Immature natural killer cell (primary cell): ENCODE results near the gene EDRF1. TPM values are rescaled to one million over a fixed set of nuclear protein-coding genes. Genes with fewer than 3 reads are reported as not detected.

Source experiments
- DNase-seq, 3 donors: peaks; one replicate each; pipeline ENCODE4 v3.0.0; 2022; ENCODE audit warnings: mixed read lengths in 1 of 3
- H3K27ac Mint-ChIP-seq, 6 donors: one replicate each; pipeline ENCODE4 v1.8.0; 2020; ENCODE audit warnings: mixed read lengths in 6 of 6, mild to moderate bottlenecking in 5 of 6, inconsistent platforms in 4 of 6, moderate library complexity in 3 of 6
- H3K27me3 Mint-ChIP-seq, 3 donors: one replicate each; pipeline ENCODE4 v1.8.0; 2020 to 2021; ENCODE audit warnings: low read depth in 3 of 3, mild to moderate bottlenecking in 3 of 3, mixed read lengths in 3 of 3, moderate library complexity in 3 of 3, inconsistent platforms in 1 of 3
- H3K36me3 Mint-ChIP-seq, 3 donors: one replicate each; pipeline ENCODE4 v1.8.0; 2020; ENCODE audit warnings: mixed read lengths in 3 of 3, inconsistent platforms in 2 of 3, mild to moderate bottlenecking in 2 of 3
- H3K4me1 Mint-ChIP-seq, 2 donors: one replicate each; pipeline ENCODE4 v1.8.0; 2020; ENCODE audit warnings: inconsistent platforms in 2 of 2, mild to moderate bottlenecking in 2 of 2, mixed read lengths in 2 of 2, moderate library complexity in 1 of 2
- H3K4me3 Mint-ChIP-seq, 5 donors: one replicate each; pipeline ENCODE4 v1.8.0; 2020; ENCODE audit warnings: mild to moderate bottlenecking in 5 of 5, mixed read lengths in 5 of 5, inconsistent platforms in 3 of 5, moderate library complexity in 3 of 5
- H3K9me3 Mint-ChIP-seq, 6 donors: one replicate each; pipeline ENCODE4 v1.8.0; 2020; ENCODE audit warnings: mild to moderate bottlenecking in 6 of 6, mixed read lengths in 6 of 6, inconsistent platforms in 4 of 6, moderate library complexity in 3 of 6
- polyA plus RNA-seq, 3 donors: library from polyadenylated mRNA; unstranded; fragments of 300-500 nt; fragmentation: Illumina TruSeq; gene quantifications; one replicate each; pipeline ENCODE4 v1.2.3, GENCODE V29; 2021

EDRF1 gene
- polyA plus RNA-seq, 3 donors from 2014 or later = 5.6 to 12.5 (median 8.6) TPM

- Mint-ChIP-seq H3K27me3 (peaks cover 0 to 1% (median 1%) of the 10 kb centered on the region in 3 donors), H3K4me3 (no peak overlapping the region), H3K4me1 (no peaks in the 10 kb centered on the region), H3K27ac (no peak overlapping the region), H3K36me3 (peaks cover 0 to 3% (median 0%) of the 10 kb centered on the region in 3 donors), H3K9me3 (peaks cover 0 to 1% (median 0%) of the 10 kb centered on the region in 6 donors)
- no peak for DNase-seq
Observed at GRCh38 chr10:125778556-125778955, 59.0 kb downstream of the EDRF1 start.

GRCh38 chr10:125779403-125780327 lies 60.2 kb downstream of the EDRF1 start:
- H3K4me3 Mint-ChIP-seq = no peak overlapping the region
- peaks cover 0 to 1% (median 1%) of the 10 kb centered on the region in 3 donors for H3K27me3 Mint-ChIP-seq
- peak overlapping the region in 1 of 6 donors; percentile 13 for H3K27ac Mint-ChIP-seq
- H3K9me3 Mint-ChIP-seq = no peaks in the 10 kb centered on the region
- no peak for DNase-seq
- peaks cover 0 to 6% (median 0%) of the 10 kb centered on the region in 3 donors for H3K36me3 Mint-ChIP-seq
- H3K4me1 Mint-ChIP-seq = no peaks in the 10 kb centered on the region

GRCh38 chr10:125781374-125781773 lies 61.9 kb downstream of the EDRF1 start:
- Mint-ChIP-seq H3K9me3 (no peaks in the 10 kb centered on the region), H3K4me1 (no peaks in the 10 kb centered on the region), H3K4me3 (no peak overlapping the region), H3K36me3 (peaks cover 5 to 13% (median 6%) of the 10 kb centered on the region in 3 donors), H3K27me3 (peaks cover 0 to 1% (median 1%) of the 10 kb centered on the region in 3 donors), H3K27ac (no peak overlapping the region)
- no peak for DNase-seq

GRCh38 chr10:125782054-125782453 lies 62.5 kb downstream of the EDRF1 start:
- Mint-ChIP-seq H3K9me3 (no peaks in the 10 kb centered on the region), H3K27ac (no peak overlapping the region), H3K27me3 (peaks cover 0 to 1% (median 1%) of the 10 kb centered on the region in 3 donors), H3K4me3 (no peak overlapping the region), H3K4me1 (no peaks in the 10 kb centered on the region), H3K36me3 (peaks cover 5 to 13% (median 6%) of the 10 kb centered on the region in 3 donors)
- DNase-seq = no peak

- Mint-ChIP-seq H3K4me3 (no peak overlapping the region), H3K27me3 (peaks cover 0 to 1% (median 1%) of the 10 kb centered on the region in 3 donors), H3K4me1 (peaks cover 4 to 5% of the 10 kb centered on the region in 2 donors), H3K9me3 (no peaks in the 10 kb centered on the region), H3K36me3 (peaks cover 5 to 13% (median 10%) of the 10 kb centered on the region in 3 donors), H3K27ac (no peak overlapping the region)
- DNase-seq = no peak
Observed at GRCh38 chr10:125782616-125783015, 63.1 kb downstream of the EDRF1 start.

- DNase-seq = no peak
- Mint-ChIP-seq H3K27me3 (no peaks in the 10 kb centered on the region), H3K27ac (no peak overlapping the region), H3K4me3 (no peak overlapping the region), H3K36me3 (peaks cover 5 to 17% (median 13%) of the 10 kb centered on the region in 3 donors), H3K4me1 (peaks cover 11 to 13% of the 10 kb centered on the region in 2 donors), H3K9me3 (no peaks in the 10 kb centered on the region)
Observed at GRCh38 chr10:125783408-125783807, 63.9 kb downstream of the EDRF1 start.

GRCh38 chr10:125783957-125784356 lies 64.4 kb downstream of the EDRF1 start:
- no peak for DNase-seq
- Mint-ChIP-seq H3K4me1 (peaks cover 16 to 18% of the 10 kb centered on the region in 2 donors), H3K36me3 (peaks cover 5 to 18% (median 13%) of the 10 kb centered on the region in 3 donors), H3K27ac (peak overlapping the region in 2 of 6 donors; percentile 23 to 83), H3K9me3 (no peaks in the 10 kb centered on the region), H3K4me3 (no peak overlapping the region), H3K27me3 (no peaks in the 10 kb centered on the region)

GRCh38 chr10:125785791-125786190 lies 66.3 kb downstream of the EDRF1 start:
- H3K27me3 Mint-ChIP-seq = no peaks in the 10 kb centered on the region
- no peak overlapping the region for H3K4me3 Mint-ChIP-seq
- H3K9me3 Mint-ChIP-seq = no peaks in the 10 kb centered on the region
- H3K27ac Mint-ChIP-seq = no peak overlapping the region
- DNase-seq = no peak
- peaks cover 5 to 20% (median 17%) of the 10 kb centered on the region in 3 donors for H3K36me3 Mint-ChIP-seq
- H3K4me1 Mint-ChIP-seq = peaks cover 23 to 32% of the 10 kb centered on the region in 2 donors

- peak overlapping the region; percentile 40 to 76 (median 59) for H3K27ac Mint-ChIP-seq
Observed at GRCh38 chr10:125788156-125789034, 68.9 kb downstream of the EDRF1 start.

GRCh38 chr10:125792342-125793300 lies 73.1 kb downstream of the EDRF1 start:
- Mint-ChIP-seq H3K27ac (peak overlapping the region; percentile 75 to 93 (median 90)), H3K4me3 (peak overlapping the region in 4 of 5 donors; percentile 5 to 21 (median 13)), H3K4me1 (peaks cover 40 to 57% of the 10 kb centered on the region in 2 donors), H3K36me3 (peaks cover 16 to 55% (median 30%) of the 10 kb centered on the region in 3 donors), H3K9me3 (no peaks in the 10 kb centered on the region), H3K27me3 (peaks cover 0 to 2% (median 0%) of the 10 kb centered on the region in 3 donors)
- peak; percentile 67 to 73 (median 70) for DNase-seq

More at GRCh38 chr10:125788156-125789034, 68.9 kb downstream of the EDRF1 start:
- peak overlapping the region in 2 of 5 donors; percentile 14 to 36 for H3K4me3 Mint-ChIP-seq
- DNase-seq = peak; percentile 5 to 10 (median 7)
- peaks cover 38 to 53% of the 10 kb centered on the region in 2 donors for H3K4me1 Mint-ChIP-seq
- H3K27me3 Mint-ChIP-seq = peaks cover 0 to 2% (median 0%) of the 10 kb centered on the region in 3 donors
- H3K9me3 Mint-ChIP-seq = no peaks in the 10 kb centered on the region
- H3K36me3 Mint-ChIP-seq = peaks cover 5 to 34% (median 25%) of the 10 kb centered on the region in 3 donors

- DNase-seq = no peak
- Mint-ChIP-seq H3K9me3 (no peaks in the 10 kb centered on the region), H3K36me3 (peaks cover 16 to 55% (median 24%) of the 10 kb centered on the region in 3 donors), H3K27ac (no peak overlapping the region), H3K4me1 (peaks cover 21 to 33% of the 10 kb centered on the region in 2 donors), H3K27me3 (peaks cover 0 to 2% (median 0%) of the 10 kb centered on the region in 3 donors), H3K4me3 (no peak overlapping the region)
Observed at GRCh38 chr10:125795128-125795527, 75.6 kb downstream of the EDRF1 start.

- peaks cover 16 to 54% (median 22%) of the 10 kb centered on the region in 3 donors for H3K36me3 Mint-ChIP-seq
- no peak overlapping the region for H3K4me3 Mint-ChIP-seq
- no peaks in the 10 kb centered on the region for H3K9me3 Mint-ChIP-seq
- peaks cover 0 to 2% (median 2%) of the 10 kb centered on the region in 3 donors for H3K27me3 Mint-ChIP-seq
- peak overlapping the region in 3 of 6 donors; percentile 9 to 57 (median 11) for H3K27ac Mint-ChIP-seq
- no peak for DNase-seq
- peaks cover 20 to 30% of the 10 kb centered on the region in 2 donors for H3K4me1 Mint-ChIP-seq
Observed at GRCh38 chr10:125795637-125796190, 76.2 kb downstream of the EDRF1 start.
